HTERT RPE-1 (cell line): ENCODE data around the gene BTBD6.
"Not testable (repeated sequence)": the region's sequence is repeated elsewhere in the genome, so short reads cannot be mapped to it uniquely, and the experiment has no call there.

Source experiments
- in situ Hi-C: fragments of 300-500 bp; cut with MboI; formaldehyde crosslinking; loops from 4 replicates; pipeline ENCODE4 v1.14.3; 2020; ENCODE audit warnings: low sequenced_read_pairs

BTBD6 gene

DNA sequence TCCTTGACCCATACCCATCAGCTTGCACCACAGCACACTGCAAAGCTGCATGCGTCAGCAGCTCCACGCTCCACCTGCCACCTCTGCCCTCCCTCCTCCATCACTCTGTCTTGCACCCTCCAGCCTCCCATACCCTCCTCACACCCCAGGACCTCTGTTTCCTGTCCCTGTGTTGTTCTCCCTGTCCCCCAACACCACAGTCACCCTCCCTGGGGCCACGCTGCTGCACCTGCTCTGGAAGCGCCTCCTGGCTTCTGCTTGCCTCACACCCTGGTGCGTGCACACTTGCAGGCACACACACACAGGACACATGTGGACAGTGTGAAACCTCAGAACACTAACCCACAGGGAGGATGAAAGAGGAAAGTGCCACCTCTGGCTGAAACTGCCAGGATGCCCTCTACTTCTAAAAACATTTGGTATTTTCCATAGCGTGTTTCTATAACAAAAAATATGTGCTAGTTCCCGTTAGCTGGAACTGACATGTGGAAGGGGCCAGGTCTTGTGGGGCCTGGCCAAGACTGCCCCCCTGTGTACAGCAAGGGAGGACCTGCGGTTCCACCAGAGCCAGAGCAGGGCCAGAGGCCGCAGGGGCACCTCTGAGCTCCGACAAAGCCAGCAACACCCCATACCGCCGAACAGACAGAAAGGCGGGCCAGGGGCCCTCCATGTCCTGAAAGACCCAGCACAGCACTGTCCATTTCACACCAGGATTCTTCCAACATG is 42.5 kb downstream of the BTBD6 start:
- in situ Hi-C loops = no loop called here

DNA sequence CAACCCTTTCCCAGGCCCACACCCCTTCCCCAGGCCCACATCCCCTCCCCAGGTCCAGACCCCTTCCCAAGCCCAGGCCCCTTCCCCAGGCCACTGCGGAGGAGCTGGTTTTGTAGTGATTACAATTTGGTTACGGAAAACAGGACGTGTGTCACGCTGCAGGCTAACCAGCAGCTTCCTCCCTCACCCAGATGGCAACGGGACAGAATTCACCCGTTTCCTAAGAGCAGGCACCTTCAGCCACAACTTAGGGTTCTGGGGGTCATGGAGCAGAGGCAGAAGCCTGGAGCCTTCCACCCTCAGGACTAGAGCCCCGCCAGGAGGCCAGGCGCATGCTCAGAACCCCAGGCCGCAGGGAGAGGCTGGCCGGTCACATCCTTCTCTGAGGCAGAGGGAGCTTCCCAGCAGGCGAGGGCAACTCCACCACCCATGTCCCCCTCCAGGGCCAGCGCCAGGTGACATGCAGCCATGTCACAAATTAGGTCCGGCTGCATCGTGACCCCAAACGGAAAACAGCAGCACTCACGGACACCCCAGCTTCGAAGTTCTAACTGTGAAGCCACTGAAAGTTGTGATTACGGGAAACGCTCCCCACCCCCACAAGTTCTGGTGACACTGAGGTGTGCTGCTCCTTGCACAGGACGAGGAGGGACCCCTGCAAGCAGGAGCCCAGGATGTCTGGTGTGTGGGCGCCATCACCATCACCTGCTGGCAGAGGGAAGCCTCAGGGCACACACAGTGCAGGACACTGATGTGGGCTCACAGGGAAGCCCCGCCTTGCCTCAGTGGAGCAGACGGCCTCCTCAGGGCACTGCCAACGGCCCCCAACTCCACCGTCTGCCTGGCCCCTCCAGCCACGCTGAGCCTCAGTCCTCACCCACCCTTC is 44.7 kb downstream of the BTBD6 start:
- in situ Hi-C loops = no loop called here

DNA sequence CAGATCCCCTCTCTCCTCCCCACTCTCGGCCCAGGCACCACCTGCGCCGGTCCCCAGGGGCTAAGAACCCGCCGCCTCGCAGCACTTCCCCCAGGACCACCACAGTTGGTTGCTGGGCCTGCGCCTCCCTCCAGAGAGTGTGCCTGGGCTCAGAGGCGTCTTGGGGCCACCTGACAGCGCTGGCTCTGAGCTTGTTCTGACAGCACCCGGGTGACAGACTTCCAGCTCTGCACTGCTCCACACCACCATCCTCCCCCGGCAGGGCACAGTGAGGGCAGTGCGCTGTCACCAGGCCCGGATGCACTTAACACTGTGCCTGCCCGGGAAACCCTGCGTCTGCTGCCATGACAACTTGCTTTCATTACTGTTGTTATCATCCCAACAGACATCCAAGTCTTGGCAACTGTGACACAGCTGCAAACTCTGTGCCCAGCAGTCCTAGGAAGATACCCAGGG is 45.8 kb downstream of the BTBD6 start:
- in situ Hi-C loops = no loop called here

DNA sequence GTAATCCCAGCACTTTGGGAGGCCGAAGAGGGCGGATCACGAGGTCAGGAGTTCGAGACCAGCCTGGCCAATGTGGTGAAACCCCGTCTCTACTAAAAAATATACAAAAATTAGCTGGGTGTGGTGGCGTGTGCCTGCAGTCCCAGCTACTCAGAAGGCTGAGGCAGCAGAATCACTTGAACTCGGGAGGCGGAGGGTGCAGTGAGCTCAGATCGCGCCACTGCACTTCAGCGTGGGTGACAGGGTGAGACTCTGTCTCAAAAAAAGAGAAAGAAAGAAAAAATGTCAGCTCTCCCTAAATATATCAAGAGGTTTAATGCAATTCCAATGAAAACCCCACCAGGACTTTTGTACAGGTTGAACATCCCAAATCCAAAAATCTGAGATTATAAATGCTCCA is 49.0 kb downstream of the BTBD6 start:
- in situ Hi-C loops = not testable (repeated sequence)

DNA sequence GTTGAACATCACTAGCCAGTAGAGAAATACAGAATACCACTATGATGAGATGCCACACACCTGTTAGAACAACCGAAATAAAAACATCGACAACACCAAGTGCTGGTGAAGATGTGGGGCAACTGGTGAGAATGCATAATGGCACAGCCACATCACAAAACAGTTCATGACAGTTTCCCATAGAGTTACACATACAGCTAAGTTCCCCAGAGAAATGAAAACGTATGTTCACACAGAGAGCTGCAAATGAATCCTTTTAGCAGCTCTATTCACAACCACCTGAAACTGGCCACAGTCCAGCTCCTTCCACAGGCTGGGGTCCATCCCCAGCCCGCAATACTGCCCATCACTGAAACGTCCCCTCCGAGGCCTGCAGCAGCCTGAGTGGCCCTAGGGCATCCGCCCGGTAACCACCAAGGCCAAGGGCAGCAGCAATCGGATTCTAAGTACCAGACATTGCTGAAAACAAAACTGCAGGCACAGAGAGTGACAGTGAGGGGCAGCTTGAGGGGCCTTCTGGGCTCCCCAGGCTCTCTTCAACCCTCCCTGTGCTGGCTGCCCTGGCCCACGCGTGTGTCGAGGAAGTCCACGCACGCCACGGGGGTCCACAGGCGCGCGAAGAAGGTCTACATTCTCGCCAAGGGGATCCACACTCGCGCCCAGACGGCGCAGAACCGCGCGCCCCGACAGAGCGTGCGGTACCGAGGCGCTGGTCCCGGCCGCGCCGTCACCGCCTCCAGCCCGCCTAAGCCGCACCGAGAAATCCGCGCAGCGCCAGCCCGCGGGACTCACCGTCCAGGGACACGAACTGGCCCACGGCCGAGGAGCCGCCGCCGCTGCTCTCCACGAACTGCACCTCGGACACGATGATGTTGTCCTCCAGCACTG is 51.6 kb downstream of the BTBD6 start:
- in situ Hi-C loops = no loop called here
